ENCODE data around the gene MESP2.

MESP2 gene

GRCh38 chr15:89755701-89756100 lies 20.4 kb upstream of the MESP2 start:
- TF ChIP-seq CTCF (IDR thresholded peaks at IDR 0.05; ENCODE audit: borderline replicate concordance, insufficient read depth, low read depth, low read length) = no peak
- no peak overlapping the region for H3K4me3 ChIP-seq (ENCODE audit: low read depth, low read length)

GRCh38 chr15:89756897-89757296 lies 19.2 kb upstream of the MESP2 start:
- TF ChIP-seq CTCF (IDR thresholded peaks at IDR 0.05; ENCODE audit: borderline replicate concordance, insufficient read depth, low read depth, low read length) = no peak
- H3K4me3 ChIP-seq (ENCODE audit: low read depth, low read length) = no peak overlapping the region

- H3K4me3 ChIP-seq (ENCODE audit: low read depth, low read length) = no peak overlapping the region
- TF ChIP-seq CTCF (IDR thresholded peaks at IDR 0.05; ENCODE audit: borderline replicate concordance, insufficient read depth, low read depth, low read length) = no peak
These were observed 17.8 kb upstream of the MESP2 start for GRCh38 chr15:89758283-89758682.

GRCh38 chr15:89758981-89759380 lies 17.2 kb upstream of the MESP2 start:
- H3K4me3 ChIP-seq (ENCODE audit: low read depth, low read length) = no peak overlapping the region
- no peak for TF ChIP-seq CTCF (IDR thresholded peaks at IDR 0.05; ENCODE audit: borderline replicate concordance, insufficient read depth, low read depth, low read length)

GRCh38 chr15:89759835-89760234 lies 16.3 kb upstream of the MESP2 start:
- no peak for TF ChIP-seq CTCF (IDR thresholded peaks at IDR 0.05; ENCODE audit: borderline replicate concordance, insufficient read depth, low read depth, low read length)
- no peak overlapping the region for H3K4me3 ChIP-seq (ENCODE audit: low read depth, low read length)

GRCh38 chr15:89760303-89761008 lies 15.7 kb upstream of the MESP2 start:
- TF ChIP-seq CTCF (IDR thresholded peaks at IDR 0.05; ENCODE audit: borderline replicate concordance, insufficient read depth, low read depth, low read length) = peak; percentile 98
- no peak overlapping the region for H3K4me3 ChIP-seq (ENCODE audit: low read depth, low read length)
